Measurements from ENCODE around the gene PRM2.

PRM2 gene

DNA sequence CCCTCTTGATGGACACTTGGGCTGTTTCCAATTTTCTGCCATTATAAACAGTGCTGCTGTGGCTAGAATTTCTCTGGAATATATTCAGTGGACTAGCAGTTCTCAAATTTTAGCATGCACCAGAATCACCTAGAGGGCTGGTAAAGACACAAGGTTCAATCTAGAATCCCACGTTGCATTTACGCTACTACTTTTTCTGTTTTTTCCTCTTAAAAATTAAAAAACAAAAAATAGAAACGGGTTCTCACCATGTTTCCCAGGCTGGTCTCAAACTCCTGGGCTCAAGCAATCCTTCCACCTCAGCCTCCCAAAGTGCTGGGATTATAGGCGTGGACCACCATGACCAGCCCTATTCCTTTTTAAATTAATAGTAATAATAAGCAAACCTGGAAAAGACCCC lies 19.4 kb upstream of the PRM2 start:
- Histone ChIP-seq H3K4me3 (replicated peaks; ENCODE audit: insufficient read depth, low read length) (no peak overlapping the region), H3K27ac (replicated peaks) (no peak overlapping the region), H3K27me3 (ENCODE audit: insufficient read depth, poor library complexity, severe bottlenecking) (no peaks in the 10 kb centered on the region)
- no peak for DNase-seq (ENCODE audit: low read depth in 1 of 2, low spot score in 1 of 2)
- TF ChIP-seq, protein P1, sequence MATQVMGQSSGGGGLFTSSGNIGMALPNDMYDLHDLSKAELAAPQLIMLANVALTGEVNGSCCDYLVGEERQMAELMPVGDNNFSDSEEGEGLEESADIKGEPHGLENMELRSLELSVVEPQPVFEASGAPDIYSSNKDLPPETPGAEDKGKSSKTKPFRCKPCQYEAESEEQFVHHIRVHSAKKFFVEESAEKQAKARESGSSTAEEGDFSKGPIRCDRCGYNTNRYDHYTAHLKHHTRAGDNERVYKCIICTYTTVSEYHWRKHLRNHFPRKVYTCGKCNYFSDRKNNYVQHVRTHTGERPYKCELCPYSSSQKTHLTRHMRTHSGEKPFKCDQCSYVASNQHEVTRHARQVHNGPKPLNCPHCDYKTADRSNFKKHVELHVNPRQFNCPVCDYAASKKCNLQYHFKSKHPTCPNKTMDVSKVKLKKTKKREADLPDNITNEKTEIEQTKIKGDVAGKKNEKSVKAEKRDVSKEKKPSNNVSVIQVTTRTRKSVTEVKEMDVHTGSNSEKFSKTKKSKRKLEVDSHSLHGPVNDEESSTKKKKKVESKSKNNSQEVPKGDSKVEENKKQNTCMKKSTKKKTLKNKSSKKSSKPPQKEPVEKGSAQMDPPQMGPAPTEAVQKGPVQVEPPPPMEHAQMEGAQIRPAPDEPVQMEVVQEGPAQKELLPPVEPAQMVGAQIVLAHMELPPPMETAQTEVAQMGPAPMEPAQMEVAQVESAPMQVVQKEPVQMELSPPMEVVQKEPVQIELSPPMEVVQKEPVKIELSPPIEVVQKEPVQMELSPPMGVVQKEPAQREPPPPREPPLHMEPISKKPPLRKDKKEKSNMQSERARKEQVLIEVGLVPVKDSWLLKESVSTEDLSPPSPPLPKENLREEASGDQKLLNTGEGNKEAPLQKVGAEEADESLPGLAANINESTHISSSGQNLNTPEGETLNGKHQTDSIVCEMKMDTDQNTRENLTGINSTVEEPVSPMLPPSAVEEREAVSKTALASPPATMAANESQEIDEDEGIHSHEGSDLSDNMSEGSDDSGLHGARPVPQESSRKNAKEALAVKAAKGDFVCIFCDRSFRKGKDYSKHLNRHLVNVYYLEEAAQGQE (IDR thresholded peaks at IDR 0.05; ENCODE audit: insufficient replicate concordance, low read depth): no peak
- TF ChIP-seq SPI1 (IDR thresholded peaks at IDR 0.05; ENCODE audit: borderline replicate concordance, low read depth) (no peak), POLR2AphosphoS5 (IDR thresholded peaks at IDR 0.05; ENCODE audit: low read depth) (no peak), GABPA (IDR thresholded peaks at IDR 0.05; ENCODE audit: low read depth) (no peak)
- TF ChIP-seq, protein P2, sequence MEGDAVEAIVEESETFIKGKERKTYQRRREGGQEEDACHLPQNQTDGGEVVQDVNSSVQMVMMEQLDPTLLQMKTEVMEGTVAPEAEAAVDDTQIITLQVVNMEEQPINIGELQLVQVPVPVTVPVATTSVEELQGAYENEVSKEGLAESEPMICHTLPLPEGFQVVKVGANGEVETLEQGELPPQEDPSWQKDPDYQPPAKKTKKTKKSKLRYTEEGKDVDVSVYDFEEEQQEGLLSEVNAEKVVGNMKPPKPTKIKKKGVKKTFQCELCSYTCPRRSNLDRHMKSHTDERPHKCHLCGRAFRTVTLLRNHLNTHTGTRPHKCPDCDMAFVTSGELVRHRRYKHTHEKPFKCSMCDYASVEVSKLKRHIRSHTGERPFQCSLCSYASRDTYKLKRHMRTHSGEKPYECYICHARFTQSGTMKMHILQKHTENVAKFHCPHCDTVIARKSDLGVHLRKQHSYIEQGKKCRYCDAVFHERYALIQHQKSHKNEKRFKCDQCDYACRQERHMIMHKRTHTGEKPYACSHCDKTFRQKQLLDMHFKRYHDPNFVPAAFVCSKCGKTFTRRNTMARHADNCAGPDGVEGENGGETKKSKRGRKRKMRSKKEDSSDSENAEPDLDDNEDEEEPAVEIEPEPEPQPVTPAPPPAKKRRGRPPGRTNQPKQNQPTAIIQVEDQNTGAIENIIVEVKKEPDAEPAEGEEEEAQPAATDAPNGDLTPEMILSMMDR (IDR thresholded peaks at IDR 0.05; ENCODE audit: insufficient read depth, low read length): no peak

DNA sequence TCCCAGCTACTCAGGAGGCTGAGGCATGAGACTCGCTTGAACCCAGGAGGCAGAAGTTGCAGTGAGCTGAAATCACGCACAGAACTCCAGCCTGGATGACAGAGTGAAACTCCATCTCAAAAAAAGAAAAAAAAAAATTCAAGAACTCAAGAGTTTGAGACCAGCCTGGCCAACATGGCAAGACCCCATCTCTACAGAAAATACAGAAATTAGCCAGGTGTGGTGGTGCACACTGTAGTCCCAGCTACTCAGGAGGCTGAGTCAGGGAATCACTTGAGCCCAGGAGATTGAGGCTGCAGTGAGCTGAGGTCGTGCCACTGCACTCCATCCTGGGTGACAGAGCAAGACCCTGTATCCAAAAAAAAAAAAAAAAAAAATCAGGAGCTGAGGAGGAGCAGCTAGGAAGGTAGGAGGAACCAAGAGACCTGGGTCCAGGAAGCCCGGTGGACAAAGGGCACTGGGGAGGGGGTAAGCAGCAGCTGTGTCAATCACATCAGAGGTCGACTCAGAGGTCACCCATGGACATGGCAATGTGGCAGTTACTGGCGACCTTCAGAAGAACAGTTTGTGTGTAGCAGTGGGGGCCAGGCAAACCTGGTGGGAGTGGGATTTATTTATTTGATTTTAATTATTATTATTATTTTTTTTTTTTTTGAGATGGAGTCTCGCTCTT lies 15.9 kb upstream of the PRM2 start:
- H3K27ac ChIP-seq (replicated peaks): no peak overlapping the region
- no peaks in the 10 kb centered on the region for H3K27me3 ChIP-seq (ENCODE audit: insufficient read depth, poor library complexity, severe bottlenecking)
- no peak for DNase-seq (ENCODE audit: low read depth in 1 of 2, low spot score in 1 of 2)
- no peak overlapping the region for H3K4me3 ChIP-seq (replicated peaks; ENCODE audit: insufficient read depth, low read length)
- TF ChIP-seq, protein P2 (IDR thresholded peaks at IDR 0.05; ENCODE audit: insufficient read depth, low read length): no peak
- TF ChIP-seq, protein P1 (IDR thresholded peaks at IDR 0.05; ENCODE audit: insufficient replicate concordance, low read depth): no peak
- TF ChIP-seq GABPA (IDR thresholded peaks at IDR 0.05; ENCODE audit: low read depth) (no peak), SPI1 (IDR thresholded peaks at IDR 0.05; ENCODE audit: borderline replicate concordance, low read depth) (no peak), POLR2AphosphoS5 (IDR thresholded peaks at IDR 0.05; ENCODE audit: low read depth) (no peak)

DNA sequence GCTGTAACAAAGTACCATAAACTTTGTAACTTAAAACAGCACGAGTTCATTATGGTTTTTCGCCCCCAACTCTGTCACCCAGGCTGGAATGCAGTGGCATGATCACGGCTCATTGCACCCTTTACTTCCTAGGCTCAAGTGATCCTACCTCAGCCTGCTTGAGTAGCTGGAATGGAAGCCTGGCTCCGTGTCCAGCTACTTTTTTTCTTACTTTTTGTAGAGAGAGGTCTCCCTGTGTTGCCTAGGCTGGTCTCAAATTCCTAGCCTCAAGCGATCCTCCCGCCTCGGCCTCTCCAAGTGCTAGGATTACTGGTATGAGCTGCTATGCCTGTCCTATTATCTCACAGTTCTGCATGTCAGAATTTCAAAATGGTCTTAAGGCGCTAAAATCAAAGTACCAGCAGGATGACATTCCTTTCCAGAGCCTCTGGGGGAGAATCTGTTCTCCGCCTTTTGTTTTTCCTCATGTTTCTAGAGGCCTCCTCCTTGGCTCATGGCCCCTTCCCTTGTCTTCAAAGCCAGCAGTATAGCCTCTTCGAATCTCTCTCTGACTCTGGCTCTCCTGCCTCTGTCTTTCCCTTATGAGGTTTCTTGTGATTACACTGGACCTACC lies 14.9 kb upstream of the PRM2 start:
- Histone ChIP-seq H3K27me3 (ENCODE audit: insufficient read depth, poor library complexity, severe bottlenecking) (no peaks in the 10 kb centered on the region), H3K27ac (replicated peaks) (no peak overlapping the region), H3K4me3 (replicated peaks; ENCODE audit: insufficient read depth, low read length) (no peak overlapping the region)
- DNase-seq (ENCODE audit: low read depth in 1 of 2, low spot score in 1 of 2): no peak
- no peak for TF ChIP-seq SPI1 (IDR thresholded peaks at IDR 0.05; ENCODE audit: borderline replicate concordance, low read depth)
- no peak for TF ChIP-seq POLR2AphosphoS5 (IDR thresholded peaks at IDR 0.05; ENCODE audit: low read depth)
- TF ChIP-seq, protein P2 (IDR thresholded peaks at IDR 0.05; ENCODE audit: insufficient read depth, low read length): no peak
- TF ChIP-seq, protein P1 (IDR thresholded peaks at IDR 0.05; ENCODE audit: insufficient replicate concordance, low read depth): no peak
- no peak for TF ChIP-seq GABPA (IDR thresholded peaks at IDR 0.05; ENCODE audit: low read depth)

All from HL-60 (cell line).